Measurements from ENCODE around the gene PARVB. TPM values are rescaled to one million over a fixed set of nuclear protein-coding genes. Genes with fewer than 3 reads are reported as not detected.

Gene PARVB
- total and polyA plus RNA-seq, 2 of the 8 experiments (the other 6 are each of a cell fraction or from before 2014, with no cell fraction given), result 14.5 to 18.6 TPM

- TF ChIP-seq CHD7 (IDR thresholded peaks at IDR 0.05; ENCODE audit: insufficient replicate concordance, low read length) (no peak), SIN3A (conservative IDR thresholded peaks at IDR 0.05 in 1 of 2, IDR thresholded peaks at IDR 0.05 in 1 of 2; ENCODE audit: low read depth in 1 of 2, low read length in 2 of 2) (no peak), HDAC2 (IDR thresholded peaks at IDR 0.05; ENCODE audit: borderline replicate concordance in 1 of 2, low read depth in 2 of 2, low read length in 2 of 2) (no peak), USF2 (IDR thresholded peaks at IDR 0.05; ENCODE audit: low read length) (no peak), POU5F1 (IDR thresholded peaks at IDR 0.05; ENCODE audit: low read depth, low read length) (no peak), SIRT6 (IDR thresholded peaks at IDR 0.05; ENCODE audit: low read length) (no peak), YY1 (IDR thresholded peaks at IDR 0.05; ENCODE audit: low read depth, low read length) (no peak), MAFK (IDR thresholded peaks at IDR 0.05; ENCODE audit: low read depth, low read length) (no peak), SUZ12 (IDR thresholded peaks at IDR 0.05; ENCODE audit: low read length) (no peak)
Observed at GRCh38 chr22:44012591-44012990, 11.5 kb upstream of the PARVB start (continued).
